Measurements from ENCODE around the gene SIKE1.

DNA sequence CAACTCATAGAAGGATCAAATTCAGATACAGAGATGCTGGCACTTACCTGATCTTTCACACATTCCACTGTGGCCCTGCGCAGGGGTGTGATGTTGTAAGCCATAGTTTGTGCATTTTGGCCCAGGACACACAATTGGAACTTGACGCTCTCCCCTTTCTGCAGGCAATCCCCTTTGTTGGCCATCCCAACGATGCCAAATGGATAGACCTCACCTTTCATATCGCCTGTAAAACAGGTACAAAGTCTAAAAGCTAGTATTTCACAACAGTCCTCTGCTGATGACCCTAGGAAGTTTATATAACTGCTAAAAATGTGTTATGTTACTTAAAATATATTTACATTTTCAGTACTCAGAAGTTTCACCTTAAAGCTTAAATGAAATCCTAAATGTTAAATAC, 60.0 kb downstream of the SIKE1 start:
- no peak for TF ChIP-seq POLR2A (IDR thresholded peaks at IDR 0.05; ENCODE audit: low read depth, low read length)
- TF ChIP-seq TAF1 (IDR thresholded peaks at IDR 0.05; ENCODE audit: borderline replicate concordance, low read depth, low read length): no peak
